ENCODE results near the gene FUCA1.
A peak's percentile ranks its signal among the peaks of the same experiment; 100 is the strongest.
"Not testable (repeated sequence)": the region's sequence is repeated elsewhere in the genome, so short reads cannot be mapped to it uniquely, and the experiment has no call there.

The FUCA1 gene

DNA sequence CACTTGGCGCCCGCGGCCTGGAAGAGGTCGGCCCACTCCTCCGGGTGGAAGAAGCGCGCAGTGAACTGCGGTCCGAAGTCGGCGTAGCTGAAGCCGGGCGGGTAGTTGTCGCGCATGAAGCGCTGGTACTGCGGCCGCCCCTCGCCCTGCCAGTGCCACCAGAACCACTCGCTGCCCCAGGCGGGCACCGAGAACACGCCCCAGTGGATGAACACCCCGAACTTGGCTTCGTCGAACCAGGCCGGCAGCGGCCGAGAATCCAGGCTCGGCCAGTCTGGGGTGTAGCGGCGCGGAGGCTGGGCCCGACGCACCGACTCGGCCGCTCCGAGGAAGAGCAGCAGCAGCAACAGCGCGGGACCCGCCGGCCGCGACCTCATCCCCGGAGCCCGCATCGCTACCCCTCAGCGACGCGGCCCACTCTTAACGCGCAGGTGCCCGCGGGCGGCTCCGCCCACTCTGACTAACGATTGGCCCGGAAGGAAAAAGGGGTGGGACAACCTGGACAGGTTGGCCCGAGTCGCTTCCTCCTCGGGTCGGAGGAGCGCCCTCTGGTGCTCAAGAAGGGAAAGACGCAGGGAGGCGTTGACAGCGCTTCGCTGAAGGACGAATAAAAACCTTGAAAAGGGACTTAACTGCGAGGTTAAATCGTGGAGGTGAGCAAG is at the start of gene FUCA1:
TSS of gene FUCA1 (minus strand) at position 396 of the 662 bp plus-strand sequence. CDS start at position 392, 4 bp downstream.
- DNase-seq: peak; percentile 85

DNA sequence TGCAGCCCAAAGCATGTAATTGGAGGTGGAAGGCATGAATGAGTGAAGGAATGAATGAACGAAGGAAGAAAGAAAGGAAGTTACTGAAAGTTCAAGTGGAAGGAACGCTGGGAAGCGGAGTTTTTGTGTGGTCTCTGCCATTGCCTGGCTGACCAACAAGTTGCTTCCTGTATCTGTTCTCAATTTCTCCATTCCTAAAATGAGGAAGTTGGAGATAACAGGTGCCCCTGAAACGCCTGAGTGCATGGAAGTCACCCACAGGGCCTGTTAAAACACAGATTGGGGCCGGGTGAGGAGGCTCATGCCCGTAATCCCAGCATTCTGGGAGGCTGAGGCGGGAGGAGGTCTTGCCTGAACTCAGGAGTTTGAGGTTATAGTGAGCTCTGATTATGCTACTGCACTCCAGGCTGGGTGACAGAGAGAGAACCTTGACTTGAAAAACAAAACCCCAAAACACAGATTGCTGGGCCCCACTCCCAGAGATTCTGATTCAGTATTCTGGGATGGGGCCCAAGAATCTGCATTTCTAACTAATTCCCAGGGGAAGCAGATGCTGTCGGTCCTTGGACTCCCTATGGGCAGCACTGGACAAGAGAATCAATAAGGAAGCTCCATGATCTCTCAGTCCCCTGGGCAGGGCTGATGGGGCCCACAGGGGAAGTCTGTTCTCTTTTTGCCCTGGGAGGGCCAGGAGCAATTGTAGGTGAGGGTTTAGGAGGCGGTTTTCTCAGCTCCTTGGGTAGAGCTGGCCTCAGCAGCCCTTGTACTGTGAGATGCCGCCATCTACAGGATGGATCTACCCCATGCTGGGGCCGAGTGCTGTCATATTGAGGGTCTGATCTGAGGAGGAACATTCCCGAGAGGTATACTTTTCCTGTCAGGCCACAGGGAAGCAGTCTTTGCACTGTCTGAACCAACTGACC is 48.4 kb upstream of the FUCA1 start:
- DNase-seq: peak; percentile 79

DNA sequence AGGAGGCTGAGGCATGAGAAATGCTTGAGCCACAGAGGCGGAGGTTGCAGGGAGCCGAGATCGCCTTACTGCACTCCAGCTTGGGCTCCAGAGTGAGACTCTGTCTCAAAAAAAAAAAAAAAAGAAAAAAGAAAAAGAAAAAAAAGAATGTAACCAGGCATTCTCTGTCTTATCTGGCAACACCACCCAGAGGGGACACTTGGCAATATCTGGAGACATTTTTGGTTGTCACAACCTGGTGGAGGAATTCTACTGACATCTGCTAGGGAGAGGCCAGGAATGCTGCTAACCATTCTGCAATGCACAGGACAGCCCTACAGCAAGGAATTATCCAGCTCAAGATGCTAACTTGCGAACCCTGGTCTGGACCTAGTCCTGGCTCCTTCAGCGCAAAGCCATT is 47.4 kb upstream of the FUCA1 start:
- DNase-seq: no peak

DNA sequence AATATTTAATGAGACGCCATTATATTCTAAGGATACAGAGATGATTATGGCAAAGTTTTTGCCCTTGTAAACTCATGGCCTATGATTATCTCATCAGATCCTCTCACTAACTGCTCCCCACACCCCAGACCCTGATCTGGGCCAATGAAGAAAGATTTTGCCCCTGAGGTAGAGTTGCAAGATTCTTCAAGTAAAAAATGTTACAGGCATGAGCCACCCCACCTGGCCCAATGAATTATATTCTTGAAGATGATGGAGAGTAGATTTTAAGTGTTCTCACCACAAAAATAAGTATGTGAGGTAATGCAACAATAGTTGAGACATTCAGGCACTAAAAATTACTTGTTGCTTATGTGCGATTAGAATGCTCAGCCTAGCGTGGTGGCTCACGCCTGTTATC is 46.8 kb upstream of the FUCA1 start:
- DNase-seq: no peak

DNA sequence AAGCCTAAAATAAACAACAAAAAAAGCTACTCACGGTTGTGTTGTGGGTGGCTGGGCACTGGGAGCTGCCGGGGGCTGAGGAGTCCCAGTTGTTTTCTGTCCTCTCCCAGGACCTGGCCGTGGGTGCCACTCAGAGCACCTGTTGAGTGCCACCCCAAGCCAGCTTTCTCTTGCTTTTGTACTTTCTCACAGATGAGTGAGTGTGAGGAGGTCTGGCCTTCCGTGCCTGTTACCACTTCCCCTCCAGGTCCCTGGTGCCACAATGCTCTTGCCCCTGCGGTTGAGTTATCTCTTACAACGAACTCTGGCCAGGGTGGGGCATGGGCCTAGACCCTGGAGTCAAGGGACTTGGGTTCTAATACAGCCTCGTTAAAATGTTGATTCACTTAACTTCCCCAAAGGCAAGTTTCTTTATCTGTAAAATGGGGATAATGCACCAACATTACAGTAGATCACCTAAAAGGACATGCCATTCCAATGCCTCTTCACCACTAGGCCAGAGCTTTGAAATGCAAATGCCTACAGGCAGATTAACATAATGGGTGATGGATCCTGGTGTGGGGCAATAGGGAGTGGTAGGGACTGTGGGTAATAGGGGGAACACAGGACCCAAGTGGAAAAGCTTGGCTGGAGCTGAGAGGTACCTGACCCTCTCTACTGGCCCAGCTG is 45.3 kb upstream of the FUCA1 start, which contains the start of gene CNR2:
TSS of gene CNR2 (minus strand) at position 151 of the 669 bp plus-strand sequence. CDS start 37,745 bp downstream, outside the sequence.
- peak; percentile 73 for DNase-seq

DNA sequence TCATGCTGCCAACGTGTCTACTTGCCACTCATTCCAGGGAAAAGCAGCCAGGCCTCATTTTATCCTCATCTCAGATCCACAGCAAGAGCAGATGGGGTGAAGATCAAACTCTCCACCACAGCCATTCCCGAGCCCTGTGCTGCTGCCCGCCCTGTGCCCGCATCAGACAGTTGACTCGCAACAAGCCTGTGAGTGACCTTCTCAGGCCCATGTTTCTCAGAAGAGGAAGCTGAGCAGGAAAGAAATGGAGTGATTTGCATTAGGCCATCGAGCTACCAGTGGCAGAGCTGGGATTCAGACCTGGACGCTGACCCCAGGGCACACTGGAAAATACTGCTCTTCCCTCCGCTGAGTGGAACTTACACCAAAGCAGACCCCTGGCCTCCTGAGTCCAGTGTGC is 43.8 kb upstream of the FUCA1 start:
- no peak for DNase-seq

DNA sequence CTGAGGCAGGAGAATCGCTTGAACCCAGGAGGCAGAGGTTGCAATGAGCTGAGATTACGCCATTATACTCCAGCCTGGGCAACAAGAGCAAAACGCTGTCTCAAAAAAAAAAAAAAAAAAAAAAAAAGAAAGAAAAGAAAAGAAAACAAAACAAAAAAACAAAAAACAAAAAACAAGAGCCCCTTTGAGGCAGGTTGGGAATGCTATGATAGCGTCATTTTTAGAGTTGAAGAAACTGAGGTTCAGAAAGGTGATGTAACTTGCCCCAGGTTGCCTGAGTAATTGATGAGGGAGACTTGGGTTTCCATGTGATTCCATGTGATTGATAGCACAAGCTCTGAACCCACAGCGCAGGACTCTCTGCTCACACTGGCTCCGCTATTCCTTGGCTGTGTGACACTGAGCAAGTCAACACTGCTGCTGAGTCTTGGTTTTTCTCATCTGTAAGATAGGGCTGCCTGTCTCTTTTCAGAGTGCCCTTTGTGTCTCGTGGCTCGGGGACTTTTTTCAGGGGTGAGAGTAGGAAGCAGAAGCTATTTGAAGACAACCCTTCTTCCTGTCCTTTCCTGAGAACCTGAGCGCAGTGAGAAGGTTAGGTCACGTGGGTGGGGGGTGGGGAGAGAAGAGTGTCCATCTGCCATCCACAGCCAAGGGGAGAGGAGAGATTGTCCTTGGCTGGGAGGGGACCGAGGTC is 42.6 kb upstream of the FUCA1 start:
- DNase-seq: no peak

DNA sequence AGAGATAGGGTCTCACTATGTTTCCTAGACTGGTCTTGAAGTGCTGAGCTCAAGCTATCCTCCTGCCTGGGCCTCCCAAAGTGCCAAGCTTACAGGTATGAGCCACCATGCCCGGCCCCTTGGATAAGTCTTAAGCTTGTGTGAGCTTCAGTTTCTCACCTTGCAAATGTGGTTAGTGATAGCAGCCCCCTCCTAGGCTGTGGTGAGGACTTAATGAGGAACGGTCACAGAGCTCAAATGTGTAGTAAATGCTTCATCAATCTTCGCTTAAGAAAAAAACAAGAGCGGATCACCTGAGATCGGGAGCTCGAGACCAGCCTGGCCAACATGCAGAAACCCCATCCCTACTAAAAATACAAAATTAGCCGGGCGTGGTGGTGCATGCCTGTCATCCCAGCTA is 42.1 kb upstream of the FUCA1 start:
- no peak for DNase-seq

DNA sequence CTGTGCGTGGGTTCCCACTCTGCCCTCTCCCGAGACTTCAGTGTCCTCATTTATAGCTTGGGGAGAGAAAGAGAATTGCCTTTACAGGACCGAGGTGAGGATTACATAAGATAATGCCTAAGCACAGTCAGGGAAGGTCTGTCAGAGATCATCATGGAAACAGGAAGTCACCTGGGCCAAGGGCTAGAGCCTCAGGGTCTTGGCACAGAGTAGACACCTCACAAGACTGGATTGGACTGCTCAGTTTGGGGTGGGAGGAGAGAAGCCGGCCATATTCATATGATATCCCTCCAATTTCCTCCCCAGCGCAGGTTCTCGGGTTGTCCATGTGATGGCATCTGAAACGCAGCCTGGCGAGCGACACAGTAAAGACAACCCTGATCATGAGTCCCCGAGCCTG is 41.3 kb upstream of the FUCA1 start:
- no peak for DNase-seq

DNA sequence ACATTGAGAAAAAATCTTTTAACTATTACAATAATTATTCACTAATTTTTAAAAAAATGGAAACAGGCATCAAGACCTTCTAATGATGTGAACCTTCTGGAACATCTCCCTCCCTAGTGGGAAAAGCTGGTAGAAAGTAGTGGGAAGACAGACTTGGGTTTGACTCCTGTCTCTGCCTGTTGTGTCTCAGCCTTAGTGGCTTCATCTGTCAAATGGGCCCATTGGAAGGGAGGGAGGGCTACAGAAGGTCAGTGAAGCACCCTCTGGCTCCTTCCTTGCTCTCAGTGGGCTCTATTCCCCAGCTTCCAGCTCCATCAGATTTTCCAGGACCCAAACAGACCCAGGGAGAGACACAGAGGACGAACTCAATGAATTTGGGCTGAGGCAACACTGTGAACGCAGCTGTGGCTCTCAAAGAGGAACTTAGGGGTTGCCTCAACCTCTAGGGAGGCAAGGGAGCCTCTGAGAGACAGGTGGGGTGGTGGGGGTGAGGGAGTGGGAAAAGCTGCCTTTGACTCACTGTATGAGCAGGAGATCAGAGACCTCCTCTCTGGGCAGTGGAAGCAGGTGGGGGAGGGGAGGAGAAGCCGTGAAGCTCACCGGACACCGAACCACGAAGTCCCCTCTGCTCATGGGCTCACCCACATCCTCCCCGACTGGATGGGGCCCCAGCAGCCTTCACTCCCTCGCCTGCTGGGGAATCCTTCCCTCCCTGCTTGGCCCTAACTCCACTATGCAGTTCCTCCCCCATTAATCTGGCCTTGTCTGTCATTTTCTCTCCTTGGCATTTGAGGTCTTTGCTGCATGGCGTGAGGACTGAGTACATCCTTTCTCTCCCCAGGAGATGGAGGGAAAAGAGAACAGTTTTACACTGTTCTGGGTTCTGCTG is 40.6 kb upstream of the FUCA1 start:
- peak; percentile 76 for DNase-seq

DNA sequence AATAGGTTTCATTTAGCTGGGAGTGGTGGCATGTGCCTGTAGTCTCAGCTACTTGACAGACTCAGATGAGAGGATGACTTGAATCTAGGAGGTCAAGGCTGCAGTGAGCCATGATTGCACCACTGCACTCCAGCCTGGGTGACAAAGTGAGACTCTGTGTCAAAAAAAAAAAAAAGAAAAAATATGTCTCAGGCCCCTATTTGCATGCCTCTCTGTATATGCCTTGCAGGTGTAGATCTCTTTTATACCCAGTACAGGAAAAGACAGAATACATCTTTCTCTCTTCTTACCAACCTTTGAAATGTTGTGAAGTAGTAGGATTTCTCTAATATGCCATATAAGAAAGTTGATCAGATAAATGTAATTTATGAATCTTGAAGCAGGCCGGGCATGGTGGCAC is 38.6 kb upstream of the FUCA1 start:
- DNase-seq: no peak

DNA sequence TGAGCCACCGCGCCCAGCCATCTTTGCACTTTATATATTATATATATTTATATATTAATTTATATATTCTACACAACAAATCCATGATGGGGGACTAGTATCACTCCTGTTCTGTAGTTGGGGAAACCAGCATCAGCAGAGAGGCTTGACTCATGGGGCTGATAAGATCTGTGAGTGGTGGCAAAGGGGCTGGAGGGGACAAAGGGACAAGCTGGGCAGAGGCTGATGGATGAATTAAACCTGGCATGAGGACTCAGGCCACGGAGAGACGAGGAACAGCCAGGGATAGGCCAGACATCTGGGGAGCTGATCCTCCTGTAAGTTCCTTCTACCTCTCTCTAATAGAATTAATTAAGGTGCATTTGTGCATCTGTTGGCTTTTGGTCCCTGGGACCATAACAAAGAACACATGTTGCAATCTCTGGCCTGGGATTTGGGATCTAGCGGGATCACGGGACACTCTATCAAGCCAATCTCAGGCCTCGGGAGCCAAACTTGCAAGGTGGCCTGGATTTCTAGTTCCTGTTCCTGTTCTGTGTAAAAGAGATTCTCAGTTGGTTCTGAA is 37.5 kb upstream of the FUCA1 start:
- DNase-seq: no peak

DNA sequence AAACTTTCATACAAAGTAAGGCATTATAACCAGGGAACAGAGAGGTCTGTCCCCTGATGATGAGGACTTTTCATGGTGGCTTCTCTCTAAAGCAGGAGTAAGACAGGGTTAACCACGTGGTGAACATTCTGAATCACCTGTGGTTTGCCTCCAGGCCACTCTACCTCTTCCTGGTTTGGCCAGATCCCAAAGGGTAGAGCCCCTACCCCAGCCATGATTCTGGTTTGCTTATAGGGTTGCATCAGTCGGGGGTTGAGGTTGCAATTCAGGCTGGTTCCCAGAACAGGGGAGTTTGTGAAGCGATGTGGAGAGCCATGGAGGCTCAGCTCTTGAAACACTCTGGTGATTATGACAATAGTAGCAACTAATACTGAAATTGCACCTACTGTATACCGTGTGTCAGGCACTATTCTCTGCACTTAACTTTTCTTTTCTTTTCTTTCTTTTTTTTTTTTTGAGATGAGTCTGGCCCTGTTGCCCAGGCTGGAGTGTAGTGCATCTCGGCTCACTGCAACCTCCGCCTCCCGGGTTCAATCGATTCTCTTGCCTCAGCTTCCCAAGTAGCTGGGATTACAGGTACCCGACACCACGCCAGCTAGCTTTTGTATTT is 36.8 kb upstream of the FUCA1 start:
- DNase-seq: no peak

DNA sequence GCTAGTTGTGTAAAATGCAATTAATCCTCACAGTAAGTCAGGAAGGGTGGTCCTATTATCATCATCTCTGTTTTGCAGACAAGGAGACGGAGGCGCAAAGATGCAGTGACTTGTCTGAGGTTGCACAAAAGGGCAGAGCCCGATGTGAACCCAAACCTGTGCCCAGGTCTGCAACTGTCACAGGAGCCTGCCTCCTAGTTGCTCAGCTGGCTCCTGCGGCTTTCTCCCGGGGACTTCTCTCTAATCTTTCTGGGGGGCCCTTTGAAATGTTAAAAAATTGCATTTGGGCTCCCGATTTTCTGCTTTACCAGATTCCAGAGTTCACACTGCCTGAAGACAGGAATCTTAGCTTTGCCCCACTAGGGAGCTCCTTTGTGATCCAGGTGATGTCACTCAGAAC is 35.7 kb upstream of the FUCA1 start:
- no peak for DNase-seq

DNA sequence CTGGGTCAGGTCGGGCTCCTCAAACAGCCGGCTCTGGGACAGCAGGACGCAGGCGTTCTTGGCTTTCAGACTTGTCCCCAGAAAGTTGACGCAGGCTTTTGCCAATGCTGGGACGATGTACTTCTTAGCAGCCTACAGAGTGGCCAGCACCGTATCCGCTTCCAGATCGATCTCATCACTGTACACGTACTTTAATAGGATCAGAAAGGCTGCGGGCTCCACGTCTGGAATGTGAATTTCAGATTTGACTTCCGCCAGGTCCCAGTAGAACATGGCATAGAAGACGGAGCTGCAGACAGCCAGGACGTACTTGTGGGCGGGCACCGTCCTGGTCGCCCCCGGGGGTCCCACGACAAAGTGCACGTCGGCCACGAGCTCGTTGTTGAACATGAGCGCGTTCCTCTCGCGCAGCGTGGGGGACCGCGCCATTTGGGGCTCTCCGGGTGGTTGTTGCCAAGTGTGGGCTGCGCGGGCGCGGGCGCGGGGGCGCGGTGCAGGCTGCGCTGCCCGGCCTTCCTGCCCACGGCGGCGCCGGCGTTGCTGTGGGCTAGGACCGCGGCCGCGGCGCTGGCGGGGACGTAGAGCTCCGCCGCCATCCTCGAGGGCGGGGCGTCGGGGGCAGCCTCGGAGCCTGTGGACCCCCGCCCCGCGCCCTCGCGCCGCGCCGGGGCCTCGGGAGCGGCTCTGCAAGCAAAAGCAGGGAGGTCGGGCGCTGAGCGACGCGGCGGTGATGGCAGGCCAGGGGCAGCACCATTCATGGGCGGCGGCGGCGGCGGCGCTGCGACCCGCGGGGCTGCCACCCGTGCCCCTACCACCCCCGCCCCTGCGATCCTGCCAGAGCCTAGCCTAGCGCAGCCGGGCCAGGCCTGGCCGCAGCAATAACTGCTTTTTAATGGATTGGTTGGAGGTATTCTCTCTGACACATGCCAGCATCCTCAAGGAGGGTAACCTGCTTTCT is 34.5 kb upstream of the FUCA1 start:
- DNase-seq: no peak

DNA sequence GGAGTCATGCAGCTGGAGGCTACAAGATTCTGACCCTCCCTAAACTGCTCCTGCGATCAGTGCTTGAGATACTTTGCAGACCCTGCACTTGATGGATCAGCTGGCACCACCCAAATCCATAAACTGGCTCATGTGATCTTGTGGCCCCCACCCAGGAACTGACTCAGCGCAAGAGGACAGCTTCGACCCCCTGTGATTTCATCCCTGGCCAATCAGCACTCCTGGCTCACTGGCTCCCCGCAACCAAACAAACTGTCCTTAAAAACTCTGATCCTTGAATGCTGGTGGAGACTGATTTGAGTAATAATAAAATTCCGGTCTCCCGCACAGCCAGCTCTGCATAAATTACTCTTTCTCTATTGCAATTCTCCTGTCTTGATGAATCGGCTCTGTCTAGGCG is 31.9 kb upstream of the FUCA1 start:
- DNase-seq: not testable (repeated sequence)

DNA sequence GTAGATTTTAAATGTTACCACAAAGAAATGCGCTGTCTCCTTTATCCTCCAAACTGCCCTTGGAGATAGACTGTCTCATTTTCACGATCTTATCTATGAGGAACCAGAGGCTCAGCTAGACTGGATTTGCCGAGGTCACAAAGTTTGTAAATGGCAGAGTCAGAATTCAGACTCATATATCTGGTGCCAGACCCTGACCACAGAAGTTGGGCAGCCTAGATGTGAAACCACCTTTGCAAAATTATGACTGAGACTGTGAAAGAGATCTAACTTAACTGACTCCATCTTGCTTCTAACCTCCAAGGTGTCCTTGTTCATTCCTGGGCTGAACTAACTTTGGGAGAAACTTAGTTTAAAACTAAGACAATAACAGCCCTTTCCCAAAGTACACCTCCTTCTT is 31.0 kb upstream of the FUCA1 start:
- DNase-seq: peak; percentile 17

DNA sequence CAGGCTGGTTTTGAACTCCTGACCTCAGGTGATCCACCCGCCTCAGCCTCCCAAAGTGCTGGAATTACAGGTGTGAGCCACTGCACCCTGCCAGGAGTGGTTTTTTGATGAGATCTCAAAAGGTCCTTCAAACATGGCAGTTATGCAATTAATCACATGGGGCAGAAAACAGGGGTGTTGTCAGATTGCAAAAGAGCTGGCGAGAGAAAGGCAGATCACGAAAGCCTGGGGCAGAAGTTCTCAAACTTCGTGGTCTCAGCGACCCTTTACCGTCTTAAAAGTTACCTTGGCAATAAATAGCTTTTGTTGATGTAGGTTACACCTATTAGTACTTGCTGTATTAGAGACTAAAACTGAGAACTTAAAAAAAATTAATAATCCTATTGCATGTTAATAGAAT is 29.0 kb upstream of the FUCA1 start:
- no peak for DNase-seq

DNA sequence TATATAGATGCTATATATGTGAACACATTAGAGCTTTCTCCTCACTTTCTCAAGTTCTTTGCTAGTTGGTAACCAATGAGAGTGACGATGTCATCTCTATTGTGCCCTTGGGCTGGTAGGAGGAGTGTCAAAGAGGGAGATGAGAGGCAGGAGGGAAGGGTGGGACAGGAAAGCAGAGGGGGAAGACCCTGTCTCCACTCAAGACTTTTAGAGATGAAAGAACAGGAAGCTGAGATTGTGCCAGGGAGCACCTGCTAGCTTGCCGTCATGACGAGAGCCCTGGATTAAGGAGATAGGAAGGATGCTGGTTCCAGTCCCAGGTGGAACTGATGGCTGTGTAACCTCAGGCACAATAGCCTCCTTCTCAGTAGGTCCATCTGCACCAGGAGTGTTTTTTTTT is 28.4 kb upstream of the FUCA1 start:
- no peak for DNase-seq

DNA sequence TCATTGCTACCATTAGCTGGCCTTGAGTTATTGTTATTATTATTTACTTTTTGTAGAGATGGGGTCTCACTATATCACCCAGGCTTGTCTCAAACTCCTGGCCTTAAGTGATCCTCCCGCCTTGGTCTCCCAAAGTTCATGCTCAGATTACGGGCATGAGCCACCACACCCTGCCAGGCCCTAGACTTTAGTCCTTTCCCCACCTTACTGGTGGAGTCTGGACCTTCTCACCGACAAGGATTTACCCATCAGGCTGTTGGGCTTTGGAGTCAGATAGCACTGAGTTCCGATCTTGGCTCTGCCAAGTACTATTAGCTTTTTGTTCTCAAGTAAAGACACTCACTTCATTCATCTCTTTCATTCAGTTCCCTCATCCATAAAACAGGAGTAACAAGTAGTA is 27.9 kb upstream of the FUCA1 start:
- DNase-seq: no peak

Measured in GDM1 (cell line).